Body of pancreas (tissue), 4 donors: ENCODE data around the gene DNMBP. TPM values are rescaled to one million over a fixed set of nuclear protein-coding genes. Genes with fewer than 3 reads are reported as not detected.
"Not testable (repeated sequence)": the region's sequence is repeated elsewhere in the genome, so short reads cannot be mapped to it uniquely, and the experiment has no call there.

ENCODE experiments used
- ATAC-seq: fragments of 150-250 bp; one replicate; pipeline ENCODE4 v1.9.1; 2016
- DNase-seq, 4 donors: peaks; one replicate each; pipeline ENCODE4 v3.0.0-alpha.2; 2019
- H3K27ac ChIP-seq, 4 donors: fragments of 200-600 bp; sonication (generic); 1 replicate in 3 of 4; 2 replicates in 1 of 4; pipeline versions ENCODE4 v1.5.1 to v1.6.1; 2016 to 2019; ENCODE audit warnings: mild to moderate bottlenecking in 1 of 4, mixed read lengths in 1 of 4, moderate library complexity in 1 of 4
- H3K27me3 ChIP-seq, 2 donors: fragments of 200-600 bp; sonication (generic); one replicate each; pipeline ENCODE4 v1.6.0; 2016; ENCODE audit warnings: mild to moderate bottlenecking in 1 of 2
- H3K36me3 ChIP-seq, 2 donors: fragments of 200-600 bp; sonication (generic); replicated peaks in 1 of 2; 2 replicates each; pipeline ENCODE4 v1.5.1; 2016; ENCODE audit warnings: low read depth in 2 of 2; ENCODE audit not compliant: insufficient read depth in 1 of 2
- H3K4me1 ChIP-seq: fragments of 200-600 bp; sonication (generic); one replicate; pipeline ENCODE4 v1.6.0; 2016
- H3K4me3 ChIP-seq, 2 donors: fragments of 200-600 bp; sonication (generic); 1 replicate in 1 of 2; 2 replicates in 1 of 2; pipeline ENCODE4 v1.5.1; 2016 to 2019
- H3K9me3 ChIP-seq, 3 donors: fragments of 200-600 bp; sonication (generic); 1 replicate in 2 of 3; 2 replicates in 1 of 3; pipeline ENCODE4 v1.5.1; 2016
- POLR2A ChIP-seq, 3 donors: fragments of 450-650 bp; IDR thresholded peaks; one replicate each; pipeline ENCODE4 v1.6.1; 2016; ENCODE audit warnings: antibody characterized with exemption in 3 of 3, mild to moderate bottlenecking in 2 of 3
- WGBS, 2 donors: methylation state at CpG; one replicate each; pipeline ENCODE4 v1.1.5; 2017; 5-methylcytosine and 5-hydroxymethylcytosine counted together
- intact Hi-C: fragments of 100-400 bp; cut with DNase I; formaldehyde crosslinking; loops from one replicate; pipeline ENCODE4 v1.15.1; 2023
- total RNA-seq, 2 donors: library from RNA; depleted of rRNA; stranded (reverse); fragments of >200 nt; gene quantifications; one replicate each; pipeline ENCODE4 v1.1.0, GENCODE V29; 2016
- TF ChIP-seq, protein P1 (sequence below), 7 experiments: fragments of 450-650 bp in 4 of 7; fragments of 200-600 bp in 3 of 7; sonication (generic) in 3 of 7; IDR thresholded peaks; one replicate each; pipeline ENCODE4 v1.5.1; 2016 to 2019; ENCODE audit warnings: antibody characterized with exemption in 7 of 7

DNMBP gene
- total RNA-seq, 2 donors from 2014 or later = 11.5 to 19.2 TPM

DNA sequence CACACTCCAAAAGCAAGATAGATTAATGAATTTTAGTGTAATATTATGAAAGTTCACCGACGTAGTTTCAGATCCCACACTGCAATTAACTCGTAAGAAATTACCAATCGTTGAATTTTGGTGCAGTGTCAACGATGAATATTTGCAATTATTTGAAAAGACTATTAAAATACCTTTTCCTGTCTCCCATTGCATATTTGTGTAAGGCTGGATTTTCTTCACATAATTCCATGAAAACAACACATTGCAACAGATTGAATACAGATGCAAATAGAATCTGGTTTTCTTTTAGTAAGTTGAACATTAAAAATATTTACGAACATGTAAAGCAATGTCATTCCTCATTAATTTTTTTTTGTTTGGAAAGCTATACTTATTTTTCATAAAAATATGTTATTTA lies 50.9 kb downstream of the DNMBP start:
- H3K27ac ChIP-seq = no peak overlapping the region
- DNase-seq (no peak), ATAC-seq (no peak)
- H3K9me3 ChIP-seq = no peaks in the 10 kb centered on the region
- intact Hi-C loops = loop anchor here (10.0 kb wide), 1 partner anchor 104 kb away; no protein-coding TSS in a partner anchor
- TF ChIP-seq, protein P1, sequence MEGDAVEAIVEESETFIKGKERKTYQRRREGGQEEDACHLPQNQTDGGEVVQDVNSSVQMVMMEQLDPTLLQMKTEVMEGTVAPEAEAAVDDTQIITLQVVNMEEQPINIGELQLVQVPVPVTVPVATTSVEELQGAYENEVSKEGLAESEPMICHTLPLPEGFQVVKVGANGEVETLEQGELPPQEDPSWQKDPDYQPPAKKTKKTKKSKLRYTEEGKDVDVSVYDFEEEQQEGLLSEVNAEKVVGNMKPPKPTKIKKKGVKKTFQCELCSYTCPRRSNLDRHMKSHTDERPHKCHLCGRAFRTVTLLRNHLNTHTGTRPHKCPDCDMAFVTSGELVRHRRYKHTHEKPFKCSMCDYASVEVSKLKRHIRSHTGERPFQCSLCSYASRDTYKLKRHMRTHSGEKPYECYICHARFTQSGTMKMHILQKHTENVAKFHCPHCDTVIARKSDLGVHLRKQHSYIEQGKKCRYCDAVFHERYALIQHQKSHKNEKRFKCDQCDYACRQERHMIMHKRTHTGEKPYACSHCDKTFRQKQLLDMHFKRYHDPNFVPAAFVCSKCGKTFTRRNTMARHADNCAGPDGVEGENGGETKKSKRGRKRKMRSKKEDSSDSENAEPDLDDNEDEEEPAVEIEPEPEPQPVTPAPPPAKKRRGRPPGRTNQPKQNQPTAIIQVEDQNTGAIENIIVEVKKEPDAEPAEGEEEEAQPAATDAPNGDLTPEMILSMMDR (IDR thresholded peaks at IDR 0.05) = no peak
- no peak for TF ChIP-seq POLR2A (IDR thresholded peaks at IDR 0.05)
- no peak overlapping the region for H3K4me3 ChIP-seq
- no peaks in the 10 kb centered on the region for H3K27me3 ChIP-seq
- H3K36me3 ChIP-seq = no peaks in the 10 kb centered on the region
- 88 to 95% methylated on average over 6 of the region's 6 CpGs for WGBS, 2 donors
- H3K4me1 ChIP-seq = no peaks in the 10 kb centered on the region

- H3K4me1 ChIP-seq = no peaks in the 10 kb centered on the region
- H3K27ac ChIP-seq = no peak overlapping the region
- WGBS, 2 donors = 69 to 85% methylated on average over 2 of the region's 2 CpGs
- ATAC-seq (no peak), DNase-seq (no peak)
- H3K9me3 ChIP-seq = no peaks in the 10 kb centered on the region
- H3K27me3 ChIP-seq = no peaks in the 10 kb centered on the region
- intact Hi-C loops = loop anchor here (10.0 kb wide), 1 partner anchor 104 kb away; no protein-coding TSS in a partner anchor
- H3K4me3 ChIP-seq = no peak overlapping the region
- no peaks in the 10 kb centered on the region for H3K36me3 ChIP-seq
- TF ChIP-seq POLR2A (IDR thresholded peaks at IDR 0.05) = no peak
- TF ChIP-seq, protein P1 (IDR thresholded peaks at IDR 0.05) = no peak
Measured at GRCh38 chr10:99958302-99958701, 51.4 kb downstream of the DNMBP start.

- intact Hi-C loops = loop anchor here (10.0 kb wide), 1 partner anchor 99 kb away; no protein-coding TSS in a partner anchor
- not testable (repeated sequence) for ATAC-seq, H3K27ac ChIP-seq, H3K4me3 ChIP-seq, H3K36me3 ChIP-seq, H3K4me1 ChIP-seq, DNase-seq, H3K27me3 ChIP-seq, H3K9me3 ChIP-seq
- WGBS, 2 donors = 84 to 90% methylated on average over 3 of the region's 3 CpGs
Measured at GRCh38 chr10:99953510-99953909, 56.2 kb downstream of the DNMBP start.

- TF ChIP-seq, protein P1 (IDR thresholded peaks at IDR 0.05) = no peak
- no peak for TF ChIP-seq POLR2A (IDR thresholded peaks at IDR 0.05)
- ATAC-seq (no peak), DNase-seq (no peak)
- Histone ChIP-seq H3K4me1 (no peaks in the 10 kb centered on the region), H3K27ac (no peak overlapping the region), H3K9me3 (peaks cover 0 to 8% (median 0%) of the 10 kb centered on the region in 3 donors), H3K36me3 (no peaks in the 10 kb centered on the region), H3K27me3 (no peaks in the 10 kb centered on the region), H3K4me3 (no peak overlapping the region)
- intact Hi-C loops = loop anchor here (10.0 kb wide), 1 partner anchor 98 kb away; no protein-coding TSS in a partner anchor
- WGBS, 2 donors = 78 to 87% methylated on average over 2 of the region's 2 CpGs
Measured at GRCh38 chr10:99952799-99953198, 56.9 kb downstream of the DNMBP start.

DNA sequence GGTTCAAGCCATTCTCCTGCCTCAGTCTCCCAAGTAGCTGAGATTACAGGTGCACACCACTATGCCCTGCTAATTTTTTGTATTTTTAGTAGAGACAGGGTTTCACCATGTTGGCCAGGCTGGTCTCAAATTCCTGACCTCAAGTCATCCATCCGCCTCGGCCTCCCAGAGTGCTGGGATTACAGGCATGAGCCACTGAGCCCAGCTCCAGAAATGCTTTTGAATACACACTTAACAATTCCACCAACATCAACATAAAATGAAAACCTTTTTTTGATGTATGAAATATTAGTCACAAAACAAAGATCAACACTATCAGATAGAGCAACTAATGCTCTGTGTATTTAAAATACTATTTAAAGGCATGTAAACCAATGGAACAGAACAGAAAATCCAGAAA lies 63.7 kb downstream of the DNMBP start:
- DNase-seq, ATAC-seq, H3K27me3 ChIP-seq, intact Hi-C loops, H3K36me3 ChIP-seq, H3K4me3 ChIP-seq, H3K9me3 ChIP-seq: not testable (repeated sequence)
- WGBS, 2 donors = 92 to 96% methylated on average over 2 of the region's 2 CpGs
- peak overlapping the region; percentile 48 to 82 (median 71) for H3K27ac ChIP-seq
- H3K4me1 ChIP-seq = peaks cover 25% of the 10 kb centered on the region

- ATAC-seq (peak; percentile 100), DNase-seq (peak; percentile 82 to 92 (median 86))
Measured at GRCh38 chr10:99945263-99945662, 64.5 kb downstream of the DNMBP start.

More at GRCh38 chr10:99945263-99945662, 64.5 kb downstream of the DNMBP start:
- intact Hi-C loops = no loop called here
- peak overlapping the region; percentile 48 to 82 (median 71) for H3K27ac ChIP-seq
- no peaks in the 10 kb centered on the region for H3K9me3 ChIP-seq
- peaks cover 25% of the 10 kb centered on the region for H3K4me1 ChIP-seq
- H3K36me3 ChIP-seq = no peaks in the 10 kb centered on the region
- TF ChIP-seq POLR2A (IDR thresholded peaks at IDR 0.05) = peak in 1 of 3 donors; percentile 32
- TF ChIP-seq, protein P1 (IDR thresholded peaks at IDR 0.05) = no peak
- 22 to 29% methylated on average over 4 of the region's 4 CpGs for WGBS, 2 donors
- H3K4me3 ChIP-seq = no peak overlapping the region
- H3K27me3 ChIP-seq = no peaks in the 10 kb centered on the region
